Keratinocyte (primary cell): Measurements from ENCODE around the gene DOCK7. TPM values are rescaled to one million over a fixed set of nuclear protein-coding genes. Genes with fewer than 3 reads are reported as not detected.

Experiments used
- DNase-seq: peaks from one replicate; pipeline ENCODE4 v3.0.0-alpha.2; 2011; ENCODE audit warnings: low read depth, missing footprints, low spot score
- FAIRE-seq: peaks from 2 replicates; lab custom pipeline; 2011; peaks lifted over from hg19 to GRCh38; lab: Jason Lieb, UNC
- H2AFZ ChIP-seq: 2 replicates; pipeline ENCODE4 v1.6.0; 2012; ENCODE audit warnings: low read length, control low read depth, inconsistent platforms; ENCODE audit not compliant: control insufficient read depth
- H3K27ac ChIP-seq: 2 replicates; pipeline ENCODE4 v1.5.1; 2011; ENCODE audit warnings: low read length; ENCODE audit not compliant: control insufficient read depth, insufficient read depth
- H3K27me3 ChIP-seq: 3 replicates; pipeline ENCODE4 v1.6.0; 2011; ENCODE audit warnings: low read length; ENCODE audit not compliant: control insufficient read depth, insufficient read depth; ENCODE audit errors: extremely low read depth
- H3K36me3 ChIP-seq, 2 experiments: 2 replicates in 1 of 2; 3 replicates in 1 of 2; pipeline ENCODE4 v1.5.1; 2011; ENCODE audit warnings: low read length in 2 of 2, mild to moderate bottlenecking in 1 of 2; ENCODE audit not compliant: control insufficient read depth in 2 of 2, insufficient read depth in 2 of 2; ENCODE audit errors: extremely low read depth in 1 of 2
- H3K4me1 ChIP-seq: 3 replicates; pipeline ENCODE4 v1.5.1; 2011; ENCODE audit warnings: low read length; ENCODE audit not compliant: control insufficient read depth, insufficient read depth; ENCODE audit errors: extremely low read depth
- H3K4me2 ChIP-seq: 3 replicates; pipeline ENCODE4 v1.6.0; 2011; ENCODE audit warnings: low read depth, low read length; ENCODE audit not compliant: control insufficient read depth, insufficient read depth; ENCODE audit errors: extremely low read depth
- H3K4me3 ChIP-seq, 3 experiments: fragments of 200-600 bp in 1 of 3; sonication (generic) in 1 of 3; 2 replicates in 2 of 3; 3 replicates in 1 of 3; pipeline ENCODE4 v1.5.1; 2011 to 2016; ENCODE audit warnings: low read length in 3 of 3, mild to moderate bottlenecking in 3 of 3, control low read depth in 2 of 3, inconsistent platforms in 1 of 3, low read depth in 1 of 3, mixed read lengths in 1 of 3, mixed run types in 1 of 3, moderate library complexity in 1 of 3; ENCODE audit not compliant: control insufficient read depth in 2 of 3, insufficient read depth in 2 of 3; ENCODE audit errors: extremely low read depth in 1 of 3
- H3K79me2 ChIP-seq: 2 replicates; pipeline ENCODE4 v1.6.0; 2012; ENCODE audit warnings: low read length; ENCODE audit not compliant: control insufficient read depth, insufficient read depth
- H3K9ac ChIP-seq: 3 replicates; pipeline ENCODE4 v1.6.0; 2011; ENCODE audit warnings: low read length; ENCODE audit not compliant: control insufficient read depth, insufficient read depth; ENCODE audit errors: extremely low read depth
- H3K9me1 ChIP-seq: 3 replicates; pipeline ENCODE4 v1.6.0; 2011; ENCODE audit warnings: low read length; ENCODE audit not compliant: control insufficient read depth, insufficient read depth; ENCODE audit errors: extremely low read depth
- H3K9me3 ChIP-seq: 2 replicates; pipeline ENCODE4 v1.5.1; 2012; ENCODE audit warnings: low read depth, low read length; ENCODE audit not compliant: control insufficient read depth
- H4K20me1 ChIP-seq: 3 replicates; pipeline ENCODE4 v1.6.0; 2011; ENCODE audit warnings: low read length; ENCODE audit not compliant: control insufficient read depth, insufficient read depth; ENCODE audit errors: extremely low read depth
- EZH2 ChIP-seq: IDR thresholded peaks from one replicate; pipeline ENCODE4 v1.6.1; 2012; ENCODE audit warnings: inconsistent platforms, mild to moderate bottlenecking, low read length, moderate library complexity
- dilution Hi-C: fragments of 300-500 bp; cut with MboI; formaldehyde crosslinking; loops from one replicate; pipeline ENCODE4 v1.7.0; 2020; ENCODE audit warnings: low sequenced_read_pairs; ENCODE audit not compliant: extremely low pct_ligation_motif_present
- polyA plus RNA-seq, 5 experiments: library from polyadenylated mRNA; depleted of rRNA in 3 of 5; stranded (reverse) in 3 of 5; stranded (forward) in 1 of 5; unstranded in 1 of 5; fragments of >200 nt; gene quantifications; 1 replicate in 1 of 5; 2 replicates in 3 of 5; 3 replicates in 1 of 5; pipeline versions ENCODE4 v1.2.1 to v1.2.3, GENCODE V29; 2011 to 2012; ENCODE audit warnings: missing spikeins in 2 of 5, low read depth in 1 of 5, low replicate concordance in 1 of 5
- TF ChIP-seq, protein P1 (sequence below), 3 experiments: IDR thresholded peaks in 1 of 3; conservative IDR thresholded peaks in 1 of 3; optimal IDR thresholded peaks in 1 of 3; 2 replicates in 2 of 3; 3 replicates in 1 of 3; pipeline versions ENCODE3 to v1.5.1; 2011; ENCODE audit warnings: low read length in 3 of 3, mild to moderate bottlenecking in 3 of 3, moderate library complexity in 2 of 3, control low read depth in 1 of 3, inconsistent platforms in 1 of 3; ENCODE audit not compliant: insufficient read depth in 2 of 3; ENCODE audit errors: extremely low read depth in 1 of 3

DOCK7 gene
- polyA plus RNA-seq, 1 donor (not counting 4 experiments of a cell fraction or from before 2014, with no cell fraction given) = 66.9 TPM

DNA sequence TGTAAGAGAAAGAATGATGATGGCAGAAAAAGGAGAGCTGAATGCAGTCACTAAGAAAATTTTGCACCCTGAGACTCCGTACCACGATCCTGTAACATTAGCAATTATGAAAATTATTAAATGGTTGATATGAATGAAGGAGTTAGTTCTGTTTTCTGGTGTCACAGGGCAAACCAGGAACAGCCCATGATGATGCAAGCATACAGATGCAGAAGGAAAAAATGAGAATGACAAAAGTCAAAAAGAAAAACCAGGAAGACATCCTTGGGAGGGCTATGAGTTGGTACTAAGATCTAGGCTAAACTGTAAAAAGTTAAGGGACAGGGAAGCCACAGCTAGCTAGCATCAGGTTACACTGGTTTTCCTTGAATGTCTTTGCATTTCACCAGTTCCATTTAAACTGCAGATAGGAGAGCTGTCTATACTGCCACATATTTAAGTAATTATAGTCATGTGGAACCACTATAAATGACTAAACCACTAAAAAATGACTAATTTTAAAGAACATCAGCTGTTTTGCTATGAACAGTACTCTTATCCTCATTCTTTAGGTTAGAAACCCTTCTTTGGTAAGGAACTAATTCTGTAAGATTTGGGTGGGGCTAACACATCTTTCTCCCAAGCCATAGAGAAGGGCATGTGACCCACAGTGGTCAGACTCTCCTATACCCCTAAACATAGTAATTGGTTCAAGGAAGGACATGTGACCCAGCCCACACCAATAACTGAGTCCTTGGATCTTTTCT lies 11.4 kb downstream of the DOCK7 start:
- DNase-seq (no peak), FAIRE-seq (peak; percentile 9)
- no peak overlapping the region for H3K4me3 ChIP-seq
- no peaks in the 10 kb centered on the region for H4K20me1 ChIP-seq
- no peak overlapping the region for H3K9ac ChIP-seq
- no peaks in the 10 kb centered on the region for H3K9me1 ChIP-seq
- dilution Hi-C loops = no loop called here
- peaks cover 67% of the 10 kb centered on the region for H3K79me2 ChIP-seq
- TF ChIP-seq, protein P1, sequence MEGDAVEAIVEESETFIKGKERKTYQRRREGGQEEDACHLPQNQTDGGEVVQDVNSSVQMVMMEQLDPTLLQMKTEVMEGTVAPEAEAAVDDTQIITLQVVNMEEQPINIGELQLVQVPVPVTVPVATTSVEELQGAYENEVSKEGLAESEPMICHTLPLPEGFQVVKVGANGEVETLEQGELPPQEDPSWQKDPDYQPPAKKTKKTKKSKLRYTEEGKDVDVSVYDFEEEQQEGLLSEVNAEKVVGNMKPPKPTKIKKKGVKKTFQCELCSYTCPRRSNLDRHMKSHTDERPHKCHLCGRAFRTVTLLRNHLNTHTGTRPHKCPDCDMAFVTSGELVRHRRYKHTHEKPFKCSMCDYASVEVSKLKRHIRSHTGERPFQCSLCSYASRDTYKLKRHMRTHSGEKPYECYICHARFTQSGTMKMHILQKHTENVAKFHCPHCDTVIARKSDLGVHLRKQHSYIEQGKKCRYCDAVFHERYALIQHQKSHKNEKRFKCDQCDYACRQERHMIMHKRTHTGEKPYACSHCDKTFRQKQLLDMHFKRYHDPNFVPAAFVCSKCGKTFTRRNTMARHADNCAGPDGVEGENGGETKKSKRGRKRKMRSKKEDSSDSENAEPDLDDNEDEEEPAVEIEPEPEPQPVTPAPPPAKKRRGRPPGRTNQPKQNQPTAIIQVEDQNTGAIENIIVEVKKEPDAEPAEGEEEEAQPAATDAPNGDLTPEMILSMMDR (optimal IDR thresholded peaks at IDR 0.05 in 1 of 3, IDR thresholded peaks at IDR 0.05 in 1 of 3, conservative IDR thresholded peaks at IDR 0.05 in 1 of 3; ENCODE audit: extremely low read depth in 1 of 3, insufficient read depth in 2 of 3, low read length in 3 of 3) = no peak
- TF ChIP-seq EZH2 = no peak
- no peak overlapping the region for H3K27ac ChIP-seq
- H3K9me3 ChIP-seq = no peaks in the 10 kb centered on the region
- no peak overlapping the region for H2AFZ ChIP-seq
- H3K36me3 ChIP-seq = peaks cover 0 to 2% of the 10 kb centered on the region in 2 experiments
- no peaks in the 10 kb centered on the region for H3K27me3 ChIP-seq
- H3K4me2 ChIP-seq = no peak overlapping the region
- H3K4me1 ChIP-seq = no peaks in the 10 kb centered on the region

DNA sequence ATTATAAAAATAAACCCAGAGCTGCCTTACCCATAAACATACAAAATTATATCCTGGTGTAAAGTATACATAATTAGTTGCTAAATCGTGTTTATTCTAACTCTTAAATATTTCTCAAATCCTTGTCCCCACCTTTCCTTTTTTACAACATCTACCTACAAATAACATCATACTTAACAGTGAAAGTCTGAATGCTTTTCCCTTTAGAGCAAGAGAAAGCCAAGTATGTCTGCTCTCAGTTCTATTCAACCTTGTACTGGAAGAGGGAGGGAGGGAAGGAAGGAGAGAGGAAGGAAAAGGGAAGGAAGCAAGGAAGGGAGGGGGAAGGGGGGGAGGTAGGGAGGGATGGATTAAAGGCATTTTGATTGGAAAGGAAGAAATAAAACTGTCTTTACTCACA lies 14.6 kb downstream of the DOCK7 start:
- dilution Hi-C loops = no loop called here
- FAIRE-seq (no peak), DNase-seq (no peak)
- no peak overlapping the region for H2AFZ ChIP-seq
- peaks cover 0 to 2% of the 10 kb centered on the region in 2 experiments for H3K36me3 ChIP-seq
- H4K20me1 ChIP-seq = no peaks in the 10 kb centered on the region
- no peaks in the 10 kb centered on the region for H3K9me1 ChIP-seq
- no peaks in the 10 kb centered on the region for H3K27me3 ChIP-seq
- H3K9ac ChIP-seq = no peak overlapping the region
- H3K9me3 ChIP-seq = no peaks in the 10 kb centered on the region
- no peaks in the 10 kb centered on the region for H3K4me1 ChIP-seq
- no peak for TF ChIP-seq EZH2
- TF ChIP-seq, protein P1 (optimal IDR thresholded peaks at IDR 0.05 in 1 of 3, IDR thresholded peaks at IDR 0.05 in 1 of 3, conservative IDR thresholded peaks at IDR 0.05 in 1 of 3; ENCODE audit: extremely low read depth in 1 of 3, insufficient read depth in 2 of 3, low read length in 3 of 3) = no peak
- no peak overlapping the region for H3K4me2 ChIP-seq
- peaks cover 65% of the 10 kb centered on the region for H3K79me2 ChIP-seq
- no peak overlapping the region for H3K4me3 ChIP-seq
- H3K27ac ChIP-seq = no peak overlapping the region
